ENCODE data around the gene OGFOD2.

Gene OGFOD2

GRCh38 chr12:122987086-122987951, 12.3 kb downstream of the OGFOD2 start:
- H3K4me2 ChIP-seq (ENCODE audit: low read length): no peak overlapping the region
- no peaks in the 10 kb centered on the region for H3K27me3 ChIP-seq (ENCODE audit: insufficient read depth, low read length, poor library complexity)
- H3K9ac ChIP-seq (ENCODE audit: low read length): no peak overlapping the region
- H2AK5ac ChIP-seq (ENCODE audit: low read length): no peak overlapping the region
- no peak overlapping the region for H3K56ac ChIP-seq (ENCODE audit: low read length)
- no peak for DNase-seq
- H4K5ac ChIP-seq (ENCODE audit: low read length): no peak overlapping the region
- no CpG with 5 or more reads among the region's 39 CpGs for WGBS (ENCODE audit: extremely low coverage, insufficient coverage, low lambda C conversion rate)
- no peak overlapping the region for H3K18ac ChIP-seq (ENCODE audit: low read length)
- no peak overlapping the region for H2BK5ac ChIP-seq (ENCODE audit: low read length)
- no peaks in the 10 kb centered on the region for H3K4me1 ChIP-seq (ENCODE audit: control insufficient read depth, low read depth, low read length)
- H4K8ac ChIP-seq (ENCODE audit: low read depth, low read length): no peak overlapping the region
- no peak overlapping the region for H2BK15ac ChIP-seq (replicated peaks; ENCODE audit: low read depth)
- H3K36me3 ChIP-seq (ENCODE audit: control insufficient read depth, insufficient read depth, low read length): no peaks in the 10 kb centered on the region
- no peak overlapping the region for H3K4me3 ChIP-seq (ENCODE audit: low read length)
- no peak overlapping the region for H3K27ac ChIP-seq (ENCODE audit: low read depth, low read length)
- H2BK120ac ChIP-seq (ENCODE audit: low read depth, low read length): no peak overlapping the region
- H3K23ac ChIP-seq (ENCODE audit: low read length): no peak overlapping the region
- no peak overlapping the region for H3K4ac ChIP-seq (ENCODE audit: low read depth, low read length)
- H3K79me1 ChIP-seq (ENCODE audit: low read length): peaks cover 4% of the 10 kb centered on the region
- H3K79me2 ChIP-seq (ENCODE audit: control insufficient read depth, insufficient read depth, low read length): no peaks in the 10 kb centered on the region

GRCh38 chr12:122988036-122988435, 13.0 kb downstream of the OGFOD2 start:
- WGBS (ENCODE audit: extremely low coverage, insufficient coverage, low lambda C conversion rate): no CpG with 5 or more reads among the region's 13 CpGs
- no peak overlapping the region for H2BK120ac ChIP-seq (ENCODE audit: low read depth, low read length)
- H2AK5ac ChIP-seq (ENCODE audit: low read length): no peak overlapping the region
- no peak overlapping the region for H3K23ac ChIP-seq (ENCODE audit: low read length)
- DNase-seq: no peak
- H3K4ac ChIP-seq (ENCODE audit: low read depth, low read length): no peak overlapping the region
- H4K5ac ChIP-seq (ENCODE audit: low read length): no peak overlapping the region
- no peak overlapping the region for H3K27ac ChIP-seq (ENCODE audit: low read depth, low read length)
- no peaks in the 10 kb centered on the region for H3K27me3 ChIP-seq (ENCODE audit: insufficient read depth, low read length, poor library complexity)
- no peak overlapping the region for H3K9ac ChIP-seq (ENCODE audit: low read length)
- H3K79me1 ChIP-seq (ENCODE audit: low read length): no peaks in the 10 kb centered on the region
- no peak overlapping the region for H4K8ac ChIP-seq (ENCODE audit: low read depth, low read length)
- no peak overlapping the region for H2BK5ac ChIP-seq (ENCODE audit: low read length)
- no peaks in the 10 kb centered on the region for H3K36me3 ChIP-seq (ENCODE audit: control insufficient read depth, insufficient read depth, low read length)
- no peak overlapping the region for H3K56ac ChIP-seq (ENCODE audit: low read length)
- H3K4me3 ChIP-seq (ENCODE audit: low read length): no peak overlapping the region
- no peak overlapping the region for H2BK15ac ChIP-seq (replicated peaks; ENCODE audit: low read depth)
- no peaks in the 10 kb centered on the region for H3K79me2 ChIP-seq (ENCODE audit: control insufficient read depth, insufficient read depth, low read length)
- H3K4me1 ChIP-seq (ENCODE audit: control insufficient read depth, low read depth, low read length): no peaks in the 10 kb centered on the region
- no peak overlapping the region for H3K18ac ChIP-seq (ENCODE audit: low read length)
- H3K4me2 ChIP-seq (ENCODE audit: low read length): no peak overlapping the region

DNA sequence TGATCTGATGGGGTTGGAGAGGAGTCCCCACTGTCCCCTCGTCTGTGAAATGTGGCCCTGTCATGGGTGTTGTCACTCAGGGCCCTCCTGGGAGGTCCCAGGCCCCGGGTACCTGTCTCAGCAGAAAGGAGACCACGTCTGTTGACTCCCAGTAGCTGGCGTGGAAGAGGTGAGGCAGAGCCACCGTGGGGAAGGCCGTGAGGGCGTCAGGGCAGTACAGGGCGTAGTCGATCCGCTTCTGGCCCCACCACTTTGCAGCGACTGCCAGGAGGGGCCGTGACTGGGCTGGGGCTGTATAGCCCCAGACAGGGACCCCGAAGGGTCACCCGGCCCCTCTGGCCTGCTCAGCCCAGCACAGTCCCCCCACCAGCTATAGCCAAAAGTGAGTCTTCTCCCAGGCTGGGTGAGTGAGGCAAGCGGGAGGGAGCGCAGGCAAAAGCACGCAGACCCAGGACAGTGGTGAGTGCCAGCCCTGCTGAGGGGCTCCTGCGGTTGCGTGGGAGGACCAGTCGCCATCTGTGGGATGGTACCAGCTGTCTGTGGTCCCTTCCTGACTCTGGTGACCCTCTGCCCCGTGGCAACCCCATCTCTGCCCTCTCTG, 13.7 kb downstream of the OGFOD2 start:
- Histone ChIP-seq H3K4me2 (ENCODE audit: low read length) (no peak overlapping the region), H2BK15ac (replicated peaks; ENCODE audit: low read depth) (no peak overlapping the region), H3K9ac (ENCODE audit: low read length) (no peak overlapping the region), H3K79me1 (ENCODE audit: low read length) (no peaks in the 10 kb centered on the region), H3K23ac (ENCODE audit: low read length) (no peak overlapping the region), H3K79me2 (ENCODE audit: control insufficient read depth, insufficient read depth, low read length) (no peaks in the 10 kb centered on the region), H3K18ac (ENCODE audit: low read length) (no peak overlapping the region), H3K4ac (ENCODE audit: low read depth, low read length) (no peak overlapping the region), H2BK120ac (ENCODE audit: low read depth, low read length) (no peak overlapping the region), H3K4me1 (ENCODE audit: control insufficient read depth, low read depth, low read length) (no peaks in the 10 kb centered on the region), H3K56ac (ENCODE audit: low read length) (no peak overlapping the region), H4K8ac (ENCODE audit: low read depth, low read length) (no peak overlapping the region), H2BK5ac (ENCODE audit: low read length) (no peak overlapping the region), H3K27ac (ENCODE audit: low read depth, low read length) (no peak overlapping the region), H3K27me3 (ENCODE audit: insufficient read depth, low read length, poor library complexity) (no peaks in the 10 kb centered on the region), H2AK5ac (ENCODE audit: low read length) (no peak overlapping the region), H3K4me3 (ENCODE audit: low read length) (no peak overlapping the region), H4K5ac (ENCODE audit: low read length) (no peak overlapping the region), H3K36me3 (ENCODE audit: control insufficient read depth, insufficient read depth, low read length) (no peaks in the 10 kb centered on the region)
- WGBS (ENCODE audit: extremely low coverage, insufficient coverage, low lambda C conversion rate): no CpG with 5 or more reads among the region's 21 CpGs
- DNase-seq: no peak

- H3K4me2 ChIP-seq (ENCODE audit: low read length): no peak overlapping the region
- no peak overlapping the region for H3K4ac ChIP-seq (ENCODE audit: low read depth, low read length)
- no peak overlapping the region for H3K9ac ChIP-seq (ENCODE audit: low read length)
- no peaks in the 10 kb centered on the region for H3K4me1 ChIP-seq (ENCODE audit: control insufficient read depth, low read depth, low read length)
- no CpG with 5 or more reads among the region's 10 CpGs for WGBS (ENCODE audit: extremely low coverage, insufficient coverage, low lambda C conversion rate)
- no peak overlapping the region for H2BK120ac ChIP-seq (ENCODE audit: low read depth, low read length)
- no peak overlapping the region for H3K18ac ChIP-seq (ENCODE audit: low read length)
- H3K79me1 ChIP-seq (ENCODE audit: low read length): no peaks in the 10 kb centered on the region
- no peak overlapping the region for H2BK5ac ChIP-seq (ENCODE audit: low read length)
- no peak overlapping the region for H3K56ac ChIP-seq (ENCODE audit: low read length)
- DNase-seq: peak; percentile 25
- no peak overlapping the region for H2AK5ac ChIP-seq (ENCODE audit: low read length)
- no peak overlapping the region for H3K27ac ChIP-seq (ENCODE audit: low read depth, low read length)
- H2BK15ac ChIP-seq (replicated peaks; ENCODE audit: low read depth): no peak overlapping the region
- H4K5ac ChIP-seq (ENCODE audit: low read length): no peak overlapping the region
- no peaks in the 10 kb centered on the region for H3K27me3 ChIP-seq (ENCODE audit: insufficient read depth, low read length, poor library complexity)
- no peaks in the 10 kb centered on the region for H3K36me3 ChIP-seq (ENCODE audit: control insufficient read depth, insufficient read depth, low read length)
- no peak overlapping the region for H4K8ac ChIP-seq (ENCODE audit: low read depth, low read length)
- no peaks in the 10 kb centered on the region for H3K79me2 ChIP-seq (ENCODE audit: control insufficient read depth, insufficient read depth, low read length)
- H3K23ac ChIP-seq (ENCODE audit: low read length): no peak overlapping the region
- H3K4me3 ChIP-seq (ENCODE audit: low read length): no peak overlapping the region
These were observed 14.3 kb downstream of the OGFOD2 start for GRCh38 chr12:122989225-122989839.

GRCh38 chr12:122989874-122990419, 14.9 kb downstream of the OGFOD2 start:
- Histone ChIP-seq H2BK5ac (ENCODE audit: low read length) (no peak overlapping the region), H3K4me3 (ENCODE audit: low read length) (no peak overlapping the region), H3K56ac (ENCODE audit: low read length) (no peak overlapping the region), H3K27ac (ENCODE audit: low read depth, low read length) (no peak overlapping the region), H3K27me3 (ENCODE audit: insufficient read depth, low read length, poor library complexity) (no peaks in the 10 kb centered on the region), H3K18ac (ENCODE audit: low read length) (no peak overlapping the region), H2AK5ac (ENCODE audit: low read length) (no peak overlapping the region), H3K79me2 (ENCODE audit: control insufficient read depth, insufficient read depth, low read length) (no peaks in the 10 kb centered on the region), H3K36me3 (ENCODE audit: control insufficient read depth, insufficient read depth, low read length) (no peaks in the 10 kb centered on the region), H3K4me1 (ENCODE audit: control insufficient read depth, low read depth, low read length) (no peaks in the 10 kb centered on the region), H3K4ac (ENCODE audit: low read depth, low read length) (no peak overlapping the region), H3K79me1 (ENCODE audit: low read length) (no peaks in the 10 kb centered on the region), H3K4me2 (ENCODE audit: low read length) (no peak overlapping the region), H2BK15ac (replicated peaks; ENCODE audit: low read depth) (no peak overlapping the region), H4K5ac (ENCODE audit: low read length) (no peak overlapping the region), H4K8ac (ENCODE audit: low read depth, low read length) (no peak overlapping the region), H3K23ac (ENCODE audit: low read length) (no peak overlapping the region), H3K9ac (ENCODE audit: low read length) (no peak overlapping the region), H2BK120ac (ENCODE audit: low read depth, low read length) (no peak overlapping the region)
- DNase-seq: no peak
- no CpG with 5 or more reads among the region's 22 CpGs for WGBS (ENCODE audit: extremely low coverage, insufficient coverage, low lambda C conversion rate)
